Left renal cortex interstitium (tissue), 4 donors: ENCODE data around the gene DUSP1. TPM values are rescaled to one million over a fixed set of nuclear protein-coding genes. Genes with fewer than 3 reads are reported as not detected.

Source experiments
- DNase-seq, 4 donors: peaks; one replicate each; pipeline ENCODE4 v3.0.0-alpha.2; 2013; ENCODE audit warnings: low read depth in 4 of 4, low spot score in 2 of 4, missing footprints in 1 of 4
- polyA plus RNA-seq, 4 donors: library from polyadenylated mRNA; unstranded; fragments of 120-200 nt; gene quantifications; one replicate each; pipeline ENCODE4 v1.2.1, GENCODE V29; 2013; ENCODE audit not compliant: insufficient read length in 4 of 4

The DUSP1 gene
- polyA plus RNA-seq, 4 donors = 32.7 to 148 (median 43.7) TPM

DNA sequence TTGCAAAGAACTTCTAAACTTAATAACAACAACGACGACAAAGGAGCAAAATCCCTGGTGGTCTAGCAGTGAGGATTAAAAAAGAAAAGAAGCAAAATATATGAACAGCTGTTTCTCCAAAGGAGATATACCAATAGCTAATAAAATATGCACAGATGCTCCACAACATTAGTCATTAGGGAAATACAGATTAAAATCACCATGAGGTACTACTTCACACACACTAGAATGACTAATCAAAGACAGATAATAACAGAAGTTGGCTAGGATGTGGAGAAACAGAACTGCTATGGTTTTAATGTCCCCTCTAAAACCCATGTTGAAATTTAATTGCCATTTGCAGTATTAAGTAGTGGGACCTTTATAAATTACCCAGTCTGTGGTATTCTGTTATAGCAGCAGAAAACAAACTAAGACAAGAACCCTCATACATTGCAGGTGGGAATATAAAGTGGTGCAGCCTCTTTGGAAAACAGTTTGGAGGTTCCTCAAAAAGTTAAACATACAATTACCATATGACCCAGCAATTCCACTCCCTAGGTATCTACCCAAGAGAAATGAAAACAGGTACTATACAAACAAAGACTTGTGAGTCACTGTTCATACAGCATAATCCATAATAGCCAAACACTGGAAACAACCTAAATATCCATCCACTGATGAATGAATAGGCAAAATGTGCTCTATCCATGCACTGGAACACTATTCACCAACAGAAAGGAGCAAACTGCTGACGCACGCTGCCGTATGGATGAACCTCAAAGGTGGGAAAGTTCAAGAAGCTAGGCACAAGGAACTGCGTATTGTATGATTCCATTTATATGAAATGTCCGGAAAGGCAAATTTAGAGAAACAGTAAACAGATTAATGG, 11.4 kb upstream of the DUSP1 start:
- DNase-seq = no peak

DNA sequence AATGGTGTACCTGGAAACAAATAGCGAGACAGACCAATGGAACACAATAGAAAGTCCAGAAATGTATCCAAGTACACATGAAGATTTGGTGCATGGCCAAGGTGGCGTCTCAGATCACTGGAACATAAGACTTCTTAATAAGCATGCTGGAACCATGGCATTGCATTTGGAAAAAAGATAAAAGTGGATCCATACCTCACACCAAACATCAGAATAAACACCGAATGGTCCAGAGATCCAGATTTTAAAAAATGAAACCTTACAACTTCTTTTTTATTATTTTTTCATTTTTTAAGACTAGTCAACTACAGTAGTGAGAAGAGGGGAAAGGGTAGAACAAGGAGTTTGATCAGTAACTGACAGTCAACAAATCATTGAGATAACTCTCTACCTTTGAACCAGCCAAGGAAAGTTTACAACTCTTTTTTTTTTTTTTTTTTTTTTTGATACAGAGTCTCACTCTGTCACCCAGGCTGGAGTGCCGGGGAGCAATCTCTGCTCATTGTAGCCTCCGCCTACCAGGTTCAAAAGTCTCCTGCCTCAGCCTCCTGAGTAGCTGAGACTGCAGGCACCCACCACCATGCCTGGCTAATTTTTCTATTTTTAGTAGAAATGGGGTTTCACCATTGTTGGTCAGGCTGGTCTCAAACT, 8.8 kb upstream of the DUSP1 start:
- no peak for DNase-seq

DNA sequence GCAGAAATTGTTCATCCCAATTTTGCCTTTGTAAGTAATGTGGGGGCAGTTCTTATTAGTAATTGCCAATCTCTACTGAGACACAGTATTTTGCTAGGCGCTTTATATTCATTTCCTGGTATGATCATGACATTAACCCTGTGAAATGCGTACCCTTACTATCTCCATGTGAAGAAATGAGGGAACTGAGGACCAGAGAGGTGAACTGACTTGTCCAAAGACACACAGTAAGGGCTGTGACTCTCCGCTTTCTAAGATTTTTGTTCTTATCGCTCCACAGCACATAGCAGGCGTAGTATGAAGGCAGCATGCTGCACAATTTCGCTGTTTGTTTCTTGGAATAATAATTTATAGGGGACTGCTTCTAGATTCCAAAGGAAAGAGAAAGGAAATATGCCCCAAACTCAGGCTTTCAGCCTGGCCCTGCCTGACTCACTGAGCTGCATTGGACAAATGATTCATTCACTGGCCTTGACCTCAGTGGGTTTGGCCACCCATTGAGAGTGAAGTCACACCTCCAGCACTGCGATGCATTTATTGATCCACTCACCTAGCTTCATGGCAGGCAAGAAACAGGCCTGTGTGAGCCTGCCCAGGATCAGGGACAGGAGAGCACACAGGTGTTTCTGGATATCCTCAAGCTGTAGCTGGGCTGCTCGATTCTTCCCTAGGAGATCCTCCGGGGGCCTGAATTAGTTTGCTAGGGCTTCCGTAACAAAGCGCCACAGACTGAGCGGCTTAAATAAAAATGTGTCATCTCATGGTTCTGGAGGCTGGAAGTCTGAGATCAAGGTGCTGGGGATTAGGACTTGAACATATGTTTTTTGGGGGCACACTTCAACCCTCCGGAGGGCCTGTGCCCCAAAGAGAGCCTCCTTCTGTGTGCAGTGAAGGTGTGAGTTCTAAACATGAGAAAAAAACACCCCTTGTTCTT, 7.2 kb upstream of the DUSP1 start:
- DNase-seq = no peak

DNA sequence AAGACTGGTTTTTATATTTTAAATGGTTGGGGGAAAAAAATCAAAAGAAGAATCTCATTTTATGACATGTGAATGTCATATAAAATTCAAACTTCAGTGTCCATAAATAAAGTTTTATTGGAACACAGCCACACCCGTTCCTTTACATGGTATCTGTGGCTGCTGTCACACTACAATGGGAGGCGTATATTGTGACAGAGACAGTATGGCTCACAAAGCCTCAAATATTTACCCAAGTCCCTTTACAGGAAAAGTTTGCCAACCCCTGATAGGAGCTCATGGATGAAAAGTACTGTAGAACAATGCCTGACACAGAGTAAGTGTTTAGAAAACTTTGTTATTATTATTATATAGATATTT, 5.2 kb upstream of the DUSP1 start:
- no peak for DNase-seq

DNA sequence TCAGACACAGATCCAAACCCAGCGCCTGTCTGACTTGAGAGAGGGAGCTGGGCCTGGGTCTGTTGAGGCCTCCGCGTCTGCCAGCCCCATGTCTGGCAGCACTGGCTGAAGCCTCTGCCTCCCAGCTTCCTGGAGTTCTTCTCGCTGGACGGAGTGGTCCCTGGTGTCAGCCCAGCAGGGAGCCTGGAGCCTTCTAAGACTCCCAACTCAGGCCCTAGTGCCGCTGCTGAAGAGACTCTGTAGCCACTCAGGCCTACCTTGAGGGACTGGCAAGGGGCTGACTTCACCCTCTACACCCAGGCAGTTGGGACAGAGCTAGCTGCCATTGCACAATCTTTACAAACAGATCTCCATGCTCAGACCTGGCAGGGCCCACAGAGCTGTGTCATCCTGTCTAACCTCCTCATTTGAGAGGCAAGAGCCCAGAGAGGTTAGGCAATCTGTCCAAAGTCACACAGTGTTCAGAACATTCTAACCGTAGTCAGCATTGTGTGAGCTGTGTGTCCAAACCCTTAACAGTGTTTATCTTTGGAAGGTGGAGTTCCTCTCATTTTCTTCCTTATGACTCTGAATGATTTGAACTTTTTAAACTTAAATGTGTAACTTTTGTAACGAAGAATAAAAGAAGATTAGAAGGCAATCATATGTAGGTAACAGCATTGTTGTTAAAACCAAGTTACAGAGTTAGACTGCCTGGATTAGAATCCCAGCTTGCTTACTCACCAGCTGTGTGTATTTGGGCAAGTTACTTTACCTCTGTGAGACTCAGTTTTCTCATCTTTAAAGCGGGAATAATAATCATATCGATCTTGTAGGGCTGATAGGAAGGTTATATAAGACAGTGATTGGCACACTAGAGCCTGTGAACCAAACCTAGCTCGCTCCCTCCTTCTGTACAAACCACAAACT, 4.6 kb upstream of the DUSP1 start:
- DNase-seq = no peak

DNA sequence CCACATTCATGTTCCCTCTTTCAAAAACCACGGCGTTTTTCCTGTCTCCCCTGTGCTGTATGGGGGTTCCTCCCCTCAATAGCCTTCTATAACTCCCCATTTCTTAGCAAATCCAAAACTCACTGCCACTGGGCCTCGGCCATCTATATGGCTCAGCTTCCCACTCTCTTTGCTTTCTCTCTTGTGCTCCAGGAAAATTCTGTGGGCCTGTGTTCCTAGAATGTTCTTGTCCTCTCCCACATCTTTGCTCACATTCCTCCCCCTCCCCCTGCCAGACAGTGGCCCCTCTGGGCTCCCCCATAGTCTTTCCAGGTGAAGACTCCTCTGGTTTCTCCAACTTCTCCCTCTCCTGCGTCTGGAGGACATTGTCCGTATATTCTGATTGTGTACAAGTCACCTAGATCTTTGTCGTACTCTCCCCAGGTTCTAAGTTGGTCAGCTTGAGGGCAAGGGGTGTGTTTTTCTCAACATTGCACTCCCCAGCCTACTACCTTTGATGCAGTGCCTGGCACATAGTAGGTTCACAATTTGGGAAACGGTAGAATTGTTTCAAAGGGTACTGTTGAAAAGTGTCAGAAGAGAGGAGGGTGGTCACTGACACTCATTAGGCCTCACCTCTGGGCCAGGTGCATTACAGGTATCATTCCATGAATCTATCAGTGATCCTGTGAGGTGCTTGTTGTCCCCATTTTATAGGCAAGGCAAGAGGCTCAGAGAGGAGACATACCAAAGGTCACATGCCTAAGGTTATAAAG, 3.7 kb upstream of the DUSP1 start:
- DNase-seq = no peak

DNA sequence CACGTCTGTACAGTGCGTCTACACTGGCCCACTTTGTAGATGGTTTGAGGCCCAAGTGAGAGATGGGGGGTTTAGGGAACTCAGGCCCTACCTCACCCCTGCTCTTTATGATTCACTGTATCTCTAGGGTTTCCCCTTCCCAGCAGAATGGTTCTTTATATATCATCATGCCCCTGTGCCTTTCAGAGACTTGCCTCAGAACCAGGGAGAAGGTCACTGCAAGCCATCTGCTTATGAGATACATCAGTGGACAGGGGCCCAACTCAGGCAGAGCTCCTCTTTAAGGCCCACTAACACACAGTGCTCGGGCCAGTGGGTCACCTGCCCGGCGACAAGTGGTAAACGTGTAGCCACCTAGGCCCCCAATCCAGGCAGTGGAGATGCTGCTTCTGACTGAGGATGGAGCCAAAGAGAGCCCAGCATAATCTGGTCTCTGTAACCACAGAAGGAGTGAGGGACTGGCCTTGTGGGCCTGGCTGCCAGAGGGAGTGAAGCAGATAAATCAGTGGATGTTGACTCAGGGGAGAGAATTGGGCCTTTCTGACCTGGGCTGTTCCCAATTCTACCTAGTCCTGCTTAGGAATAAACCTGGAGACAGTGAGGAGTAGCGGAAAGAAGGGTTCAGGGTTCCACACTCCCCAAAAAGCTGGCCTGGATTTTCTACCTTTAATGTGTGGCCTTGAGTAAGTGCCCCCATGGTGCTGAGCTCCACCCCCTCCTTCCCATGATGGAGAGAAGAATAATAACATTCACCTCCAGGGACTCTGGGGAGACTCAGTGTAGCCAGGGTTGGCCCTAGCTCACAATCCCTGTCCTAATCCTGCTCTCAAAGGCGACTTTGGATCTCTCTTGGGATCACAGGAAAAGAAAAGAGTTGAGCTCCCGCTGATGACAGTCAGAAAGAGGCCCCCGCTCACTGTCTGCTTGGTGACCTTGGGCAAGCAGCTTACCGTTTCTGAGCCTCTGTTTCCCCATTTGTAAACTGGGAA, 2.8 kb upstream of the DUSP1 start:
- DNase-seq = no peak

DNA sequence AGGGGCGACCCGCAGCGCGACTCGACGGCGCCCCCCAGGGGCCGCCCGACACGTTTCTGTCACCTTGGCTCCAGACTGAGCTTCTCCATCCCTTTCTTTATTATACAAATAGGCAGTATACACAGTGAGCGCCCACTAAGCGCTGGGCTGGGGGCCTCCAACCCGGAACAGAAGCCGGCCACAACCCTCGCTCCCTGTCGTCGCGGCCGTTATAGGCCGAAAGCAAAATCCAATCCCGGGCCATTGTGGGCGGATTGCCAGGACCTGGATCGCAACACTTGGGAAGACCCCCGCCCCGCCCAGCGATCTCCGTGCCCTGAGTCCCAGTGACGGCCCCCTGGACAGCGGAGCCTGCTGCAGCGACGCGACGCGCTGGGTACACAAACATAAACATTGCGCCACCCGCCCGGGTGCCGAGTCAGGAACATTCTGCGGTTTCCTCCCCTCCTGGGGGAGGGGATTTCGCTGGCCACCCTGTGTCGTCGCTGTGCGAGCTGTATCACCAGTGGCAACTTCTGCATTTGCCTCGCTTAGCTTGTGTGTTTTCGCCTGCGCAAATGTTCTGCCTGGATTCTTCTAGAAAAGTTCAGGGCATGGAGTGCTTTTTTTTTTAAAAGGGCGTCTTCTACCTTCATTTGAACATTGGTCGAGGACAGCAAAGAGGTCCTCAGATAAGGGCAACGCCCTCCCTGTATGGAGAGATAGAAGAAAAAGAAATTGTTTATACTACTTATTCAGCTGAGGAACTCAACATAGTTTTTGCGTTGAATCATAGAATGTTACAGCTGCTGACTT, 1.3 kb upstream of the DUSP1 start:
- DNase-seq = peak; percentile 63 to 84 (median 74)

DNA sequence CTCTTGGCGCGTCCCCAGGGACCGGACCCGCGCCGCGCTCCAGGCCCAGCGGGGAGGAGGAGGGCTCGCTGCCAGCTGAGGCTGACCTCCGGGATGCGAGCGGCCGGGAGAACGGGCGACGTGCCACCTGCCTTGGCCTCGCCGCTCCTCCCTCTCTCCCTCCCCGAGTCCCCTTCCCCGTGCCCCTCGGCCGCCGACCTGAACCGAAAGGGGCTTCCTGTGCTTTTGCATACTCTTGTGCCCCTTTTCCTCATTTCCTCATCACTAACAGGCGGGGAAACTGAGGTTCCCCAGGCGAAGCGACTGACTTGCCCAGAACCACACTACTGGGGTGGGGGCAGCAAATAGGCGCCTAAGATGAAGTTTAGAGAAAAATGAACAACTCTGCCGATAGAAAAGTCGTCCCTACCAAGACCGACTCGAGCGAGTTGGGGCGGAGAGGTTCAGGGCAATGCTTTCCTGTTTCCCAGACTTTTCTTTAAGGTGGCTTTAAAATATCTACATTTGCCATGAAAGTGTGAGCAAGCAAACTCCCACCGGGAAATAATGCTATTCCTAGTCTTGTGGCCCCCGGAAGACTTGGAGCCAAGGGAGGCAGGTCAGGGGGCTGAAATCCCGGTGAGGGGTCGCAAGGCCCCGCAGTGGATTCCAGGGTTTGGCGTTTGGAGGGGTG, 580 bp upstream of the DUSP1 start:
- peak in 1 of 4 donors; percentile 77 for DNase-seq

DNA sequence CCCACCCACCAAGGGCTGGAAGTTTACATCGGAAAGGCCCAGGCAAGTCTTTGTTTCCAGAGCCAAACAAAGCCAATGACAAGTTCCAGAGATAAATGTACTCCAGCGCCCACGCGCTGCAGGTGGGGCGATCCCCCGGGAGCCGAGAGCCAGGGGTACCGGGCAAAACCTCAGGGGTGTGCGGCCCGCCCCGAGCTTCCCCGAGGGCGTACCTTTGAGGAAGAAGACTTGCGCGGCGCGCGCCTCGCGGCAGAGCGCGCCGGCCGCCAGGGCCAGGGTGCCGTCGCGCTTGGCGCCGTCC, 671 bp downstream of the DUSP1 start:
- DNase-seq = no peak

DNA sequence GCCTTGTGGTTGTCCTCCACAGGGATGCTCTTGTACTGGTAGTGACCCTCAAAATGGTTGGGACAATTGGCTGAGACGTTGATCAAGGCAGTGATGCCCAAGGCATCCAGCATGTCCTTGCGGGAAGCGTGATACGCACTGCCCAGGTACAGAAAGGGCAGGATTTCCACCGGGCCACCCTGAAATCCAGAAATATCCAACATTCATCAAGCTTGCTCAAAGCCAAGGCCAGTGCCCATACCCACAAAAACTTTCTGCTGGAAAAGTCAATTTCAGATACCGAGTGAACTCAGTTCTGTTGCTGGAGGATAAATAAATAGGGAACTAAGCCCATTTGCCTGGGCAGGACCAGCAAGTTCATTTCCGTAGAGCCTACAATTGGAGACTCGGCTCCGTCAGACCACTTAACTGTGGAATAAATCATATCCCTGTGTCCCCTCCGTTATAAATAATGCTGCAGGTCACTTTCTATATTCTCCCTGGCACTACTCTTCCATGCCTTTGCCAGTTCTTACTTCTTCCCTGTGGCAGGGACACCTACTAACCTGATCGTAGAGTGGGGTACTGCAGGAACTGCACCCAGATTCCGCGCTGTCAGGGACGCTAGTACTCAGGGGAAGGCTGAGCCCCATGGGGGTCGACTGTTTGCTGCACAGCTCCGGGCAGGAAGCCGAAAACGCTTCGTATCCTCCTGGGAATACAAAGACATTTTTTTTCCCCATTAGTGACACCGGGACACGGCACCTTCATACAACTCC, 1.2 kb downstream of the DUSP1 start:
- peak in 2 of 4 donors; percentile 29 to 36 for DNase-seq

DNA sequence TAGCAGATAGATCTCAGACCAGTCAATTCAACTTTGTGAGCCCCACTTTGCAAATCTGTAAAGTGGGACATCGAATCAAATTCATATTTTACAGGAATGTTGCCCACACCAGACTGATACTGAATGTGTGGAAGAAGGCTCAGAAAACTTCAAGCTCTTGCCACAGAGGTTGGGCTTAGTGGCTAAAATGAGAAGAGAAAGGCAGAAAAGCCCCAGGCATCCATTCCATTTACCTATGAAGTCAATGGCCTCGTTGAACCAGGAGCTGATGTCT, 1.7 kb downstream of the DUSP1 start:
- no peak for DNase-seq

DNA sequence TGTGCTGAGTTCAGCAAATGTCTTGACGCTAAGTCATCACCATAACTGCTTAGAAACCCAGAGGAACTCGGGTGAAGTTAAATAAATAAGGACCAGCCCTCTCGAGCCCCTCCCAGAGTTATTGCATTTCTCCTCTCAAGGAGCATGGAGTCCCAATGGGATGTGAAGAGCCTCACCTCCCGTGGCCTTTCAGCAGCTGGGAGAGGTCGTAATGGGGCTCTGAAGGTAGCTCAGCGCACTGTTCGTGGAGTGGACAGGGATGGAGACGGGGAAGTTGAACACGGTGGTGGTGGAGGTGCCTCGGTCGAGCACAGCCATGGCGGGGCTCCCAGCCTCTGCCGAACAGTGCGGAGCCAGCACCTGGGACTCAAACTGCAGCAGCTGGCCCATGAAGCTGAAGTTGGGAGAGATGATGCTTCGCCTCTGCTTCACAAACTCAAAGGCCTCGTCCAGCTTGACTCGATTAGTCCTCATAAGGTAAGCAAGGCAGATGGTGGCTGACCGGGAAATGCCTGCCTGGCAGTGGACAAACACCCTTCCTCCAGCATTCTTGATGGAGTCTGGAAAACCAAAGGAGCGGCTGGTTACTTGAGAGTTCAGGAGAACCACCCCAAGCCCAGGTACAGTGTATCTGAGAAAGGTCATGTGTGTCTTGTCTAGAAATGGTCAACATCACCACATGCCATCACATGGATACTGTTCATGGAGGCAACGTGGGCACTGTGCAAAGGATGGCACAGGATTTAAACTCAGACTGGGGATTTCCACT, 2.2 kb downstream of the DUSP1 start:
- DNase-seq = no peak

DNA sequence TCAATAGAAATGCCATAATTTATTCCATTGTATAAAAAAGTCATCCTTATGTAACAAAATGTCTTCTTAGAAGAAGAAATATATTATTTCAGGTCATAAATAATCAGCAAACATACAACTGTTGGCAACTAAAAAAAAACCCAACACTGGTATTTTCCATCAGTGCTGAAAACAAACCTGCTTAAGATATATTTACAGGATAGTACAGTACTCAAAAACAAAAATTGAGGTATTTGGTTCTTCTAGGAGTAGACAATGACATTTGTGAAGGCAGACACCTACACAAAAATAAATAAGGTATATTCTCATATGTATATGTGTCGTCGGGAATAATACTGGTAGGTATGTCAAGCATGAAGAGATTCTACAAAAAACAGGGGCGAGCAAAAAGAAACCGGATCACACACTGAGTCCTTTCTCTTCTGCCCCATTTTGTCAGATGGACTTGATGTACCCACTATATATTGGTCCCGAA, 2.9 kb downstream of the DUSP1 start:
- DNase-seq = no peak

DNA sequence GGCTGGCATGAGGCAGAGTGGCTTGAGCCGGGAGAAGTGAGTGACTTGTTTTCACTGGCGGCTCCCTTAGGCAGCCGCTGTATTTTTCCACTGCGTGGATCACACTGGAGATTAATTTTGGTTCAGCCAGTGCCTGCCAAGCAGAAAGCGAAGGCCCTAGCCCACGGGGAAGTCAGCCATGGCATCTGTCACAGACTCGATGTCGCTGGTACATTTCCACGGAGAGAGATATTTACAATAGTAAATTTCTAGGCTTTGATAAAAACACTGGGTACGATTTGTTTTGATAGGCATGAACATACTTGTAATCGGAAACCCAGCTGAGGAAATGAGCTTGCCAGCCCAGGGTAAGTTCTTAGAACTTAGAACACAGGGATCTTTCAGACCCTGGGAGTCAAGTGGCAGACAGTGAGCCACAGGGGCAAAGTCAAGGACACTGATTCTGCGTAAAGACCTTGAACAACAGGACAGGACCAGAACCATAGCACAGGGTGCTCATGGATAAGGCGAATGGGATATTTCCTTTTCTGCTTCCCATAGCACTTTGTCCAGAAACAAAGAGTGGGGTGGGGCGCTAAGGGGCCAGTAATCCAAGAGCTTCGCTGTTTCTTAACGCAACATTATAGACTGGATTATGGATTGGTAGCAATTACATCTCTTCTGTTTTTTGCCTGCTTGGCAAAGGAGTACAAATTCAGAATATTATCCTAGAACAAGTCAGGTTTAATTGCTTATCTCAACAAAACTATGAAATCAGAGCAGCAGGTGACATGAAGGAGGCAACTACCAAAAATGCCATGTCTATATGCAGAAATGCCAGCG, 4.5 kb downstream of the DUSP1 start:
- DNase-seq = peak in 3 of 4 donors; percentile 44 to 60 (median 54)
